H9 (cell line): ENCODE measurements around the gene C2orf49. TPM values are rescaled to one million over a fixed set of nuclear protein-coding genes. Genes with fewer than 3 reads are reported as not detected.

Experiments used
- DNase-seq: peaks from one replicate; pipeline ENCODE4 v3.0.0-alpha.2; 2017
- H2AFZ ChIP-seq: one replicate; pipeline ENCODE4 v1.6.1; 2013; ENCODE audit warnings: mild to moderate bottlenecking, low read length, control low read depth, moderate library complexity
- H2AK5ac ChIP-seq: 2 replicates; pipeline ENCODE4 v1.6.1; 2013; ENCODE audit warnings: low read length, control low read depth, mixed read lengths; ENCODE audit not compliant: insufficient read length
- H2BK120ac ChIP-seq: one replicate; pipeline ENCODE4 v1.6.1; 2013; ENCODE audit warnings: low read depth, mild to moderate bottlenecking, low read length, control low read depth, inconsistent platforms; ENCODE audit not compliant: poor library complexity, severe bottlenecking
- H2BK12ac ChIP-seq: 2 replicates; pipeline ENCODE4 v1.6.1; 2013; ENCODE audit warnings: low read length, control low read depth, mixed read lengths, low read depth; ENCODE audit not compliant: insufficient read length
- H2BK15ac ChIP-seq: 2 replicates; pipeline ENCODE4 v1.6.1; 2013; ENCODE audit warnings: low read depth, low read length, control low read depth
- H2BK20ac ChIP-seq: one replicate; pipeline ENCODE4 v1.6.1; 2013; ENCODE audit warnings: low read depth, mild to moderate bottlenecking, low read length, control low read depth, inconsistent platforms; ENCODE audit not compliant: poor library complexity, severe bottlenecking
- H2BK5ac ChIP-seq: 2 replicates; pipeline ENCODE4 v1.6.1; 2013; ENCODE audit warnings: low read length, control low read depth, mixed read lengths; ENCODE audit not compliant: insufficient read length
- H3K14ac ChIP-seq: 2 replicates; pipeline ENCODE4 v1.6.1; 2013; ENCODE audit warnings: low read length, control low read depth; ENCODE audit not compliant: insufficient read depth
- H3K18ac ChIP-seq: 2 replicates; pipeline ENCODE4 v1.6.1; 2013; ENCODE audit warnings: low read depth, mild to moderate bottlenecking, mixed read lengths, low read length, control low read depth; ENCODE audit not compliant: insufficient read length
- H3K23ac ChIP-seq: 2 replicates; pipeline ENCODE4 v1.6.1; 2013; ENCODE audit warnings: low read length, control low read depth, mixed read lengths, low read depth; ENCODE audit not compliant: insufficient read length
- H3K23me2 ChIP-seq: 2 replicates; pipeline ENCODE4 v1.6.1; 2013; ENCODE audit warnings: low read depth, mild to moderate bottlenecking, mixed read lengths, low read length, control low read depth; ENCODE audit not compliant: insufficient read length, poor library complexity, severe bottlenecking
- H3K27ac ChIP-seq: 2 replicates; pipeline ENCODE4 v1.5.1; 2013; ENCODE audit warnings: low read length, control low read depth, mixed read lengths, low read depth; ENCODE audit not compliant: insufficient read length
- H3K27me3 ChIP-seq: 2 replicates; pipeline ENCODE4 v1.6.1; 2013; ENCODE audit warnings: low read length, control low read depth, inconsistent platforms; ENCODE audit not compliant: insufficient read depth
- H3K4ac ChIP-seq: 2 replicates; pipeline ENCODE4 v1.6.1; 2013; ENCODE audit warnings: low read depth, mild to moderate bottlenecking, control low read depth, inconsistent platforms, low read length, moderate library complexity
- H3K4me1 ChIP-seq: 2 replicates; pipeline ENCODE4 v1.6.1; 2013; ENCODE audit warnings: low read length, control low read depth, inconsistent platforms; ENCODE audit not compliant: insufficient read depth
- H3K4me2 ChIP-seq: 2 replicates; pipeline ENCODE4 v1.6.1; 2013; ENCODE audit warnings: low read length, control low read depth, mixed read lengths; ENCODE audit not compliant: insufficient read length, insufficient read depth
- H3K56ac ChIP-seq: 2 replicates; pipeline ENCODE4 v1.6.1; 2013; ENCODE audit warnings: low read depth, mild to moderate bottlenecking, mixed read lengths, low read length, control low read depth; ENCODE audit not compliant: insufficient read length
- H3K79me1 ChIP-seq: 2 replicates; pipeline ENCODE4 v1.6.1; 2013; ENCODE audit warnings: low read depth, mild to moderate bottlenecking, moderate library complexity, low read length, control low read depth, inconsistent platforms; ENCODE audit not compliant: insufficient read depth, poor library complexity, severe bottlenecking
- H3K79me2 ChIP-seq: 2 replicates; pipeline ENCODE4 v1.6.1; 2013; ENCODE audit warnings: low read length, control low read depth, inconsistent platforms; ENCODE audit not compliant: insufficient read depth
- H3K9ac ChIP-seq: 2 replicates; pipeline ENCODE4 v1.6.1; 2013; ENCODE audit warnings: low read length, control low read depth, mixed read lengths; ENCODE audit not compliant: insufficient read length; ENCODE audit errors: extremely low read depth
- H3K9me3 ChIP-seq: one replicate; pipeline ENCODE4 v1.6.1; 2013; ENCODE audit warnings: low read depth, low read length, inconsistent platforms; ENCODE audit not compliant: control insufficient read depth
- H3T11ph ChIP-seq: one replicate; pipeline ENCODE4 v1.6.1; 2013; ENCODE audit warnings: mild to moderate bottlenecking, low read length, control low read depth, inconsistent platforms
- H4K20me1 ChIP-seq: one replicate; pipeline ENCODE4 v1.6.1; 2013; ENCODE audit not compliant: control insufficient read depth, insufficient read length, insufficient read depth
- H4K5ac ChIP-seq: 2 replicates; pipeline ENCODE4 v1.6.1; 2013; ENCODE audit warnings: low read depth, mild to moderate bottlenecking, mixed read lengths, low read length, control low read depth; ENCODE audit not compliant: insufficient read length
- H4K8ac ChIP-seq: replicated peaks from 2 replicates; pipeline ENCODE4 v1.6.1; 2013; ENCODE audit warnings: low read length, control low read depth, mixed read lengths, low read depth; ENCODE audit not compliant: insufficient read length
- H4K91ac ChIP-seq: 2 replicates; pipeline ENCODE4 v1.6.1; 2013; ENCODE audit warnings: low read depth, mild to moderate bottlenecking, moderate library complexity, mixed read lengths, low read length, control low read depth; ENCODE audit not compliant: insufficient read length
- H3K27ac Mint-ChIP-seq, 3 experiments: 2 replicates in 2 of 3; 3 replicates in 1 of 3; pipeline ENCODE4 v1.8.0; 2020 to 2021; ENCODE audit warnings: mixed read lengths in 3 of 3, mild to moderate bottlenecking in 1 of 3, moderate library complexity in 1 of 3
- H3K27me3 Mint-ChIP-seq: 2 replicates; pipeline ENCODE4 v1.8.0; 2021; ENCODE audit warnings: low read depth, mild to moderate bottlenecking, moderate library complexity, mixed read lengths
- H3K36me3 Mint-ChIP-seq, 3 experiments: 2 replicates in 2 of 3; 3 replicates in 1 of 3; pipeline ENCODE4 v1.8.0; 2020 to 2021; ENCODE audit warnings: low read depth in 3 of 3, mixed read lengths in 3 of 3; ENCODE audit not compliant: insufficient read depth in 1 of 3
- H3K4me1 Mint-ChIP-seq, 2 experiments: 2 replicates each; pipeline ENCODE4 v1.8.0; 2020; ENCODE audit warnings: mixed read lengths in 2 of 2
- H3K4me3 Mint-ChIP-seq, 2 experiments: 2 replicates in 1 of 2; 3 replicates in 1 of 2; pipeline ENCODE4 v1.8.0; 2020 to 2021; ENCODE audit warnings: mild to moderate bottlenecking in 2 of 2, mixed read lengths in 2 of 2, moderate library complexity in 1 of 2
- H3K9me3 Mint-ChIP-seq, 2 experiments: 2 replicates in 1 of 2; 3 replicates in 1 of 2; pipeline ENCODE4 v1.8.0; 2020; ENCODE audit warnings: mild to moderate bottlenecking in 2 of 2, mixed read lengths in 2 of 2, moderate library complexity in 1 of 2
- CTCF ChIP-seq: fragments of 200-600 bp; sonication (generic); conservative IDR thresholded peaks from 3 replicates; pipeline ENCODE4 v1.8.0; 2021; ENCODE audit warnings: antibody characterized with exemption, mild to moderate bottlenecking
- WGBS: extraction: QIAGEN DNeasy Blood & Tissue Kit; methylation state at CpG from one replicate; pipeline ENCODE4 v1.1.7; 2013; ENCODE audit warnings: missing lambda C conversion rate, low lambda C conversion rate, mixed read lengths; ENCODE audit not compliant: insufficient read length; ENCODE audit errors: extremely low coverage; 5-methylcytosine and 5-hydroxymethylcytosine counted together
- total RNA-seq: library from RNA; stranded (reverse); gene quantifications from 2 replicates; pipeline ENCODE4 v1.2.1, GENCODE V29; 2021

The C2orf49 gene
- total RNA-seq, 1 experiment from 2014 or later: 18.8 TPM

- peaks cover 0 to 2% of the 10 kb centered on the region in 2 experiments; a peak in 1 of 4 replicates for H3K4me1 Mint-ChIP-seq
- no peak overlapping the region; a peak in 1 of 7 replicates for H3K27ac Mint-ChIP-seq
- H3K4me2 ChIP-seq: no peak overlapping the region
- H3K23ac ChIP-seq: no peak overlapping the region
- no CpG with 5 or more reads among the region's 5 CpGs for WGBS
- no peak overlapping the region for H3K9ac ChIP-seq
- no peak overlapping the region for H3T11ph ChIP-seq
- H4K20me1 ChIP-seq: no peaks in the 10 kb centered on the region
- no peaks in the 10 kb centered on the region for H3K27me3 ChIP-seq
- no peak overlapping the region for H3K4ac ChIP-seq
- H3K14ac ChIP-seq: no peak overlapping the region
- no peak overlapping the region for H3K18ac ChIP-seq
- H2BK15ac ChIP-seq: no peak overlapping the region
- no peak overlapping the region for H3K27ac ChIP-seq
- no peaks in the 10 kb centered on the region for H3K9me3 ChIP-seq
- H2BK5ac ChIP-seq: no peak overlapping the region
- H3K4me1 ChIP-seq: no peaks in the 10 kb centered on the region
- H3K4me3 Mint-ChIP-seq: no peak overlapping the region
- no peak overlapping the region for H2BK120ac ChIP-seq
- no peak overlapping the region for H2AFZ ChIP-seq
- no peaks in the 10 kb centered on the region for H3K79me1 ChIP-seq
- no peaks in the 10 kb centered on the region for H3K9me3 Mint-ChIP-seq
- H3K56ac ChIP-seq: no peak overlapping the region
- no peak overlapping the region for H2BK12ac ChIP-seq
- H4K5ac ChIP-seq: no peak overlapping the region
- H3K36me3 Mint-ChIP-seq: peaks cover 7 to 32% (median 26%) of the 10 kb centered on the region in 3 experiments; a peak in 6 of 7 replicates
- DNase-seq: peak; percentile 57
- peak; percentile 50 for TF ChIP-seq CTCF
- H2AK5ac ChIP-seq: no peak overlapping the region
- H4K91ac ChIP-seq: no peak overlapping the region
- H3K79me2 ChIP-seq: no peaks in the 10 kb centered on the region
- H4K8ac ChIP-seq: no peak overlapping the region
- no peak overlapping the region for H2BK20ac ChIP-seq
- H3K23me2 ChIP-seq: no peaks in the 10 kb centered on the region
- H3K27me3 Mint-ChIP-seq: no peaks in the 10 kb centered on the region; the same call in 1 of the 2 replicates
These were observed 38.0 kb upstream of the C2orf49 start for GRCh38 chr2:105299290-105299689.
